AG10803 (cell line): ENCODE measurements around the gene CYTH4.

Source experiments
- DNase-seq: peaks from one replicate; pipeline ENCODE4 v3.0.0; 2010; ENCODE audit warnings: low read depth
- H3K4me3 ChIP-seq: 2 replicates; pipeline ENCODE4 v1.5.1; 2011; ENCODE audit warnings: mild to moderate bottlenecking, low read length, control low read depth
- CTCF ChIP-seq: conservative IDR thresholded peaks from 2 replicates; pipeline ENCODE4 v1.5.1; 2011; ENCODE audit warnings: mild to moderate bottlenecking, low read length, control low read depth, inconsistent platforms

Gene CYTH4

GRCh38 chr22:37329238-37330140 is 47.2 kb downstream of the CYTH4 start:
- TF ChIP-seq CTCF = no peak
- no peak overlapping the region for H3K4me3 ChIP-seq
- DNase-seq = peak; percentile 48

GRCh38 chr22:37330200-37331033 is 48.1 kb downstream of the CYTH4 start:
- H3K4me3 ChIP-seq = no peak overlapping the region
- peak; percentile 12; the same call in 1 of the 2 replicates for TF ChIP-seq CTCF
- peak; percentile 68 for DNase-seq

GRCh38 chr22:37331034-37331428 is 48.7 kb downstream of the CYTH4 start:
- H3K4me3 ChIP-seq = no peak overlapping the region
- no peak for TF ChIP-seq CTCF
- DNase-seq = peak; percentile 44

GRCh38 chr22:37331856-37332536 is 49.7 kb downstream of the CYTH4 start:
- no peak for TF ChIP-seq CTCF
- DNase-seq = no peak
- no peak overlapping the region for H3K4me3 ChIP-seq

GRCh38 chr22:37333724-37334460 is 51.6 kb downstream of the CYTH4 start:
- H3K4me3 ChIP-seq = no peak overlapping the region
- no peak for TF ChIP-seq CTCF
- no peak for DNase-seq

GRCh38 chr22:37334461-37334858 is 52.2 kb downstream of the CYTH4 start:
- no peak for TF ChIP-seq CTCF
- no peak overlapping the region for H3K4me3 ChIP-seq
- DNase-seq = no peak
